Neural cell (in vitro differentiated cells): Measurements from ENCODE around the gene MAPK8IP3. TPM values are rescaled to one million over a fixed set of nuclear protein-coding genes. Genes with fewer than 3 reads are reported as not detected.

Experiments used
- H2AFZ ChIP-seq: fragments of 200-600, 300-800 bp; sonication (generic), shearing (Covaris generic); 2 replicates; pipeline ENCODE4 v1.6.0; 2014; ENCODE audit warnings: low read depth, mild to moderate bottlenecking, antibody characterized with exemption, low read length, moderate library complexity
- H3F3A ChIP-seq: fragments of 200-600 bp; shearing (Covaris generic); 2 replicates; pipeline ENCODE4 v1.6.1; 2016; ENCODE audit warnings: mild to moderate bottlenecking, moderate library complexity, mixed read lengths, antibody characterized with exemption, low read length; ENCODE audit not compliant: insufficient read depth, poor library complexity, severe bottlenecking
- H3K27ac ChIP-seq: fragments of 200-600, 300-800 bp; sonication (generic), shearing (Covaris generic); 2 replicates; pipeline ENCODE4 v1.5.1; 2014; ENCODE audit warnings: mild to moderate bottlenecking, low read length, moderate library complexity
- H3K27me3 ChIP-seq: fragments of 300-800, 200-600 bp; sonication (generic), shearing (Covaris generic); 2 replicates; pipeline ENCODE4 v1.6.0; 2014; ENCODE audit warnings: mild to moderate bottlenecking, low read depth, low read length, moderate library complexity; ENCODE audit not compliant: insufficient read depth
- H3K36me3 ChIP-seq: fragments of 300-800, 200-600 bp; sonication (generic), shearing (Covaris generic); 2 replicates; pipeline ENCODE4 v1.5.1; 2014; ENCODE audit warnings: mild to moderate bottlenecking, antibody characterized with exemption, low read length, moderate library complexity; ENCODE audit not compliant: insufficient read depth
- H3K4me2 ChIP-seq: fragments of 300-800, 200-600 bp; sonication (generic), shearing (Covaris generic); 2 replicates; pipeline ENCODE4 v1.6.0; 2014; ENCODE audit warnings: mild to moderate bottlenecking, low read length
- H3K4me3 ChIP-seq: fragments of 300-800, 200-600 bp; sonication (generic), shearing (Covaris generic); 2 replicates; pipeline ENCODE4 v1.5.1; 2014; ENCODE audit warnings: mild to moderate bottlenecking, low read length, moderate library complexity
- H3K79me2 ChIP-seq: fragments of 200-600 bp; shearing (Covaris generic); replicated peaks from 2 replicates; pipeline ENCODE4 v1.6.0; 2014; ENCODE audit warnings: mild to moderate bottlenecking, low read length, moderate library complexity; ENCODE audit not compliant: insufficient read depth
- H3K9ac ChIP-seq: fragments of 300-800, 200-600 bp; sonication (generic), shearing (Covaris generic); 2 replicates; pipeline ENCODE4 v1.6.1; 2016; ENCODE audit warnings: mild to moderate bottlenecking, low read length, mixed read lengths
- H3K9me2 ChIP-seq: fragments of 200-600 bp; shearing (Covaris generic); 2 replicates; pipeline ENCODE4 v1.6.1; 2016; ENCODE audit warnings: mild to moderate bottlenecking, low read length, mixed read lengths; ENCODE audit not compliant: insufficient read depth
- H3K9me3 ChIP-seq: fragments of 200-600, 300-800 bp; sonication (generic), shearing (Covaris generic); 2 replicates; pipeline ENCODE4 v1.6.1; 2016; ENCODE audit warnings: mild to moderate bottlenecking, mixed run types, low read length, moderate library complexity, mixed read lengths
- H4K20me1 ChIP-seq: fragments of 200-600 bp; shearing (Covaris generic); 2 replicates; pipeline ENCODE4 v1.6.1; 2016; ENCODE audit warnings: mild to moderate bottlenecking, mixed run types; ENCODE audit not compliant: insufficient read depth
- EP300 ChIP-seq: fragments of 450-650 bp; conservative IDR thresholded peaks from 2 replicates; pipeline ENCODE4 v1.6.1; 2014; ENCODE audit warnings: antibody characterized with exemption, mild to moderate bottlenecking, moderate library complexity; ENCODE audit not compliant: poor library complexity, severe bottlenecking
- EZH2 ChIP-seq: fragments of 200-600, 300-800 bp; shearing (Covaris generic), sonication (generic); IDR thresholded peaks from 2 replicates; pipeline ENCODE4 v1.6.1; 2014; ENCODE audit warnings: antibody characterized with exemption, low read length, borderline replicate concordance, mild to moderate bottlenecking; ENCODE audit not compliant: insufficient read depth, poor library complexity, severe bottlenecking
- MXI1 ChIP-seq: fragments of 450-650 bp; conservative IDR thresholded peaks from 2 replicates; pipeline ENCODE4 v1.6.1; 2014; ENCODE audit warnings: antibody characterized with exemption, mild to moderate bottlenecking; ENCODE audit not compliant: poor library complexity, severe bottlenecking
- POLR2AphosphoS5 ChIP-seq: IDR thresholded peaks from 2 replicates; pipeline ENCODE4 v1.6.1; 2012
- RAD21 ChIP-seq: fragments of 450-650 bp; conservative IDR thresholded peaks from 2 replicates; pipeline ENCODE4 v1.6.1; 2014; ENCODE audit warnings: antibody characterized with exemption, mild to moderate bottlenecking, moderate library complexity
- TAF1 ChIP-seq: IDR thresholded peaks from 2 replicates; pipeline ENCODE4 v1.6.1; 2012; ENCODE audit warnings: low read depth
- polyA plus RNA-seq: library from polyadenylated mRNA; depleted of rRNA; stranded (reverse); fragments of >200 nt; gene quantifications from 2 replicates; pipeline ENCODE4 v1.2.3, GENCODE V29; 2014
- TF ChIP-seq, protein P1 (sequence below): fragments of 450-650 bp; IDR thresholded peaks from 2 replicates; pipeline ENCODE4 v1.5.1; 2014; ENCODE audit warnings: antibody characterized with exemption, mild to moderate bottlenecking, moderate library complexity; ENCODE audit not compliant: poor library complexity, severe bottlenecking
- TF ChIP-seq, protein P2 (sequence below): IDR thresholded peaks from 2 replicates; pipeline ENCODE4 v1.6.1; 2012; ENCODE audit warnings: borderline replicate concordance

MAPK8IP3 gene
- polyA plus RNA-seq, 1 donor from 2014 or later: 51.0 TPM

DNA sequence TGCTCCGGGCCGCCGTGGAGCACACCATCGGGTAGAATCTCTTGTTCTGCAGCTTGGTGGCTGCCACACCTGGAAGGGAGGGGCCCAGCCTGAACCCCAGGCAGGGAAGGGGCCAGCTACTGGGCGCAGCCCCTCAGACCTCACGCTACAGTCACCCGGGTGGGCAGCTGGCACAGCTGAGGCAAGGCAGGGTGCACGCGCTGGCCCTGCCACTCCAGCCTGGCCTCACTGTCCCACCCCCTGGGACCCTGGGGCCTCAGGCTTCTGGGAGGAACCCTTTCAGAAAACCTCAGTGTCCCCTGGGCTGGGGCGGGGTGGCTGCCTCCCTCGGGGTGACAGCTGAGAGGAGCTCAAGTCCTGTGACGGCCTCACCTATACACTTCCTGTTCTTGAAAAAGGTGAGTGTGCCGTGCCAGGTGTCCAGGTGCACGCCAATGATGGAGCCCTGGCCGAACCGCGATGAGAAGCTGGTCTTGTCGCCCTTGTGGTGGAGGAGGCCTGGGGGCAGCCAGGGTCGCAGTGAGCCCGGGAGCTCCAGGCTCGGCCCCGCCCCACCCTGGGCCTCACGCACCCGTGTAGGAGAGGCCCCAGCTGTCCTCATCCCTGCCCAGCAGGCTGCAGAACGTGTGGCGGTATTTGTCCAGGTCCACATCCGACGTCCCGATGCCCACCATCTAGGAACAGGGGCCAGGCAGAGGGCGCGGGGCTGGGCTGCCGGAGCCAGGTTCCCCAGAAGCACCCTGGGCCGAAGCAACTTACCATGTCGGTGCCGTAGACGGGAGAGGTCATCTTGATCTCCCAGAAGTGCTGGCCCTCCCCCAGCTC, 71.6 kb downstream of the MAPK8IP3 start:
- peak; percentile 10 for TF ChIP-seq POLR2AphosphoS5
- no peak for TF ChIP-seq EZH2
- TF ChIP-seq EP300: no peak
- no peak for TF ChIP-seq MXI1
- TF ChIP-seq, protein P1, sequence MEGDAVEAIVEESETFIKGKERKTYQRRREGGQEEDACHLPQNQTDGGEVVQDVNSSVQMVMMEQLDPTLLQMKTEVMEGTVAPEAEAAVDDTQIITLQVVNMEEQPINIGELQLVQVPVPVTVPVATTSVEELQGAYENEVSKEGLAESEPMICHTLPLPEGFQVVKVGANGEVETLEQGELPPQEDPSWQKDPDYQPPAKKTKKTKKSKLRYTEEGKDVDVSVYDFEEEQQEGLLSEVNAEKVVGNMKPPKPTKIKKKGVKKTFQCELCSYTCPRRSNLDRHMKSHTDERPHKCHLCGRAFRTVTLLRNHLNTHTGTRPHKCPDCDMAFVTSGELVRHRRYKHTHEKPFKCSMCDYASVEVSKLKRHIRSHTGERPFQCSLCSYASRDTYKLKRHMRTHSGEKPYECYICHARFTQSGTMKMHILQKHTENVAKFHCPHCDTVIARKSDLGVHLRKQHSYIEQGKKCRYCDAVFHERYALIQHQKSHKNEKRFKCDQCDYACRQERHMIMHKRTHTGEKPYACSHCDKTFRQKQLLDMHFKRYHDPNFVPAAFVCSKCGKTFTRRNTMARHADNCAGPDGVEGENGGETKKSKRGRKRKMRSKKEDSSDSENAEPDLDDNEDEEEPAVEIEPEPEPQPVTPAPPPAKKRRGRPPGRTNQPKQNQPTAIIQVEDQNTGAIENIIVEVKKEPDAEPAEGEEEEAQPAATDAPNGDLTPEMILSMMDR: no peak
- TF ChIP-seq, protein P2, sequence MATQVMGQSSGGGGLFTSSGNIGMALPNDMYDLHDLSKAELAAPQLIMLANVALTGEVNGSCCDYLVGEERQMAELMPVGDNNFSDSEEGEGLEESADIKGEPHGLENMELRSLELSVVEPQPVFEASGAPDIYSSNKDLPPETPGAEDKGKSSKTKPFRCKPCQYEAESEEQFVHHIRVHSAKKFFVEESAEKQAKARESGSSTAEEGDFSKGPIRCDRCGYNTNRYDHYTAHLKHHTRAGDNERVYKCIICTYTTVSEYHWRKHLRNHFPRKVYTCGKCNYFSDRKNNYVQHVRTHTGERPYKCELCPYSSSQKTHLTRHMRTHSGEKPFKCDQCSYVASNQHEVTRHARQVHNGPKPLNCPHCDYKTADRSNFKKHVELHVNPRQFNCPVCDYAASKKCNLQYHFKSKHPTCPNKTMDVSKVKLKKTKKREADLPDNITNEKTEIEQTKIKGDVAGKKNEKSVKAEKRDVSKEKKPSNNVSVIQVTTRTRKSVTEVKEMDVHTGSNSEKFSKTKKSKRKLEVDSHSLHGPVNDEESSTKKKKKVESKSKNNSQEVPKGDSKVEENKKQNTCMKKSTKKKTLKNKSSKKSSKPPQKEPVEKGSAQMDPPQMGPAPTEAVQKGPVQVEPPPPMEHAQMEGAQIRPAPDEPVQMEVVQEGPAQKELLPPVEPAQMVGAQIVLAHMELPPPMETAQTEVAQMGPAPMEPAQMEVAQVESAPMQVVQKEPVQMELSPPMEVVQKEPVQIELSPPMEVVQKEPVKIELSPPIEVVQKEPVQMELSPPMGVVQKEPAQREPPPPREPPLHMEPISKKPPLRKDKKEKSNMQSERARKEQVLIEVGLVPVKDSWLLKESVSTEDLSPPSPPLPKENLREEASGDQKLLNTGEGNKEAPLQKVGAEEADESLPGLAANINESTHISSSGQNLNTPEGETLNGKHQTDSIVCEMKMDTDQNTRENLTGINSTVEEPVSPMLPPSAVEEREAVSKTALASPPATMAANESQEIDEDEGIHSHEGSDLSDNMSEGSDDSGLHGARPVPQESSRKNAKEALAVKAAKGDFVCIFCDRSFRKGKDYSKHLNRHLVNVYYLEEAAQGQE: no peak
- TF ChIP-seq RAD21: no peak
- no peak for TF ChIP-seq TAF1
- H3F3A ChIP-seq: no peaks in the 10 kb centered on the region
- peaks cover 28% of the 10 kb centered on the region for H4K20me1 ChIP-seq
- no peaks in the 10 kb centered on the region for H3K36me3 ChIP-seq
- H3K79me2 ChIP-seq: peaks cover 26% of the 10 kb centered on the region
- H3K27ac ChIP-seq: no peak overlapping the region
- H3K9ac ChIP-seq: no peak overlapping the region
- H3K9me3 ChIP-seq: no peaks in the 10 kb centered on the region
- H3K9me2 ChIP-seq: no peaks in the 10 kb centered on the region
- H2AFZ ChIP-seq: no peak overlapping the region
- H3K27me3 ChIP-seq: no peaks in the 10 kb centered on the region
- H3K4me3 ChIP-seq: no peak overlapping the region
- no peak overlapping the region for H3K4me2 ChIP-seq

DNA sequence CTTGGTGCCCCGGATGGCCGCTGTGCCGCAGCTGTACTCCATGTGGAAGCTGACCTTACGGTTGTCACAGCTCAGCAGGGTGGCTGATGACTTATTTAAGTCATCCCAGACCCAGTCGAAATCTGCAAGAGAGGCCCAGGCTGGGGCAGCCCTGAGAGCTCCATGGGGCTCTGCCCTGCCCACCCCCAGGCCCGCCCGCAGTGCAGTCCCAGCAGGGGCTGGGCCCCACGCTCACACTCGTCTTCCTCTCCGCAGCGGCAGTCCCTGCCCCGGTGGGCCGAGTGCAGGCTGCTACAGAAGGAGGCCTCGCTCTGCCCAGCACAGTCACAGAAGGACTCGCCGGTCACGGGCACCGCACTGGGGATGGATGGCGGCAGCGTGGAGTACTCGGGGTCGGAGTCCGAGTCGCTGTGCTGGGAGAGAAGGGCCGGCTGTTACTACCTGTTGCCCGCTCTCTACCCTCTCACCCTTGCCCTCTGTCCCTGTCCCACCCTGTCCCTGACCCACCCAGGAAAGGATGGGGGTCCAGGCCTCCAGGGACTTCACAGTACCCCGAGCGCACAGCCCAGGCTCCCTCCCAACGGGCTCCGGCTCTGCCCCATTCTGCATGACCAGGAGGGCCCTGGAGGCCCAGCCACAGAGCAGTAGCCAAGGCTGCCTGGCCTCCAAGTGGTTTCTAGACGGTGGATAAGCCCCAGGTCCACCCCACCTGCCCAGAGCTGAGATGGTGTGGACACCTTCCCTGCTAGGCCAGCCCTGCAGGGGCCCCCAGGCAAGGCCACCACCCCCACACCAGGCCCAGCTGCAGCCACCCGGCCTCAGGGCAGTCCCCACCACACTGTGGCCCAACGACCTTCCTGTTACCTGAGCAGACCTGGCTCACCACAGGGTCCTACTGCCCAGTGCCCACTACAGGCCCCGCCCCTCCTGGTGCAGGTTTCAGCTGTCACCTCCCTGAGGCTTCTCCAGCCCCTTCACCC, 72.5 kb downstream of the MAPK8IP3 start:
- no peak overlapping the region for H3K4me2 ChIP-seq
- no peaks in the 10 kb centered on the region for H3K27me3 ChIP-seq
- no peak for TF ChIP-seq MXI1
- no peak for TF ChIP-seq TAF1
- TF ChIP-seq RAD21: no peak
- TF ChIP-seq, protein P2: no peak
- peak; percentile 27 for TF ChIP-seq POLR2AphosphoS5
- no peak for TF ChIP-seq EP300
- TF ChIP-seq EZH2: no peak
- TF ChIP-seq, protein P1: no peak
- no peaks in the 10 kb centered on the region for H3K9me3 ChIP-seq
- no peak overlapping the region for H3K4me3 ChIP-seq
- no peaks in the 10 kb centered on the region for H3K9me2 ChIP-seq
- H3K27ac ChIP-seq: no peak overlapping the region
- H2AFZ ChIP-seq: no peak overlapping the region
- H4K20me1 ChIP-seq: peaks cover 28% of the 10 kb centered on the region
- H3K79me2 ChIP-seq: peaks cover 29% of the 10 kb centered on the region
- H3F3A ChIP-seq: no peaks in the 10 kb centered on the region
- H3K9ac ChIP-seq: no peak overlapping the region
- H3K36me3 ChIP-seq: no peaks in the 10 kb centered on the region
